Smooth muscle cell (in vitro differentiated cells): ENCODE measurements around the gene DCDC2. TPM values are rescaled to one million over a fixed set of nuclear protein-coding genes. Genes with fewer than 3 reads are reported as not detected.

Experiments used
- DNase-seq: peaks from one replicate; lab custom pipeline; 2025; ENCODE audit not compliant: unreplicated experiment; lab: John Stamatoyannopoulos, UW
- H2AFZ ChIP-seq: fragments of 200-600 bp; sonication (generic); 2 replicates; pipeline ENCODE4 v1.6.0; 2016; ENCODE audit warnings: antibody characterized with exemption, low read depth, mild to moderate bottlenecking
- H3F3A ChIP-seq: fragments of 200-600 bp; sonication (generic); 2 replicates; pipeline ENCODE4 v1.6.0; 2017; ENCODE audit warnings: antibody characterized with exemption, low read depth
- H3K27ac ChIP-seq: fragments of 200-600 bp; sonication (generic); 2 replicates; pipeline ENCODE4 v1.5.1; 2016; ENCODE audit warnings: low read depth, mild to moderate bottlenecking
- H3K27me3 ChIP-seq: fragments of 200-600 bp; sonication (generic); 2 replicates; pipeline ENCODE4 v1.6.1; 2016; ENCODE audit warnings: low read depth, mild to moderate bottlenecking
- H3K36me3 ChIP-seq: fragments of 200-600 bp; sonication (generic); 2 replicates; pipeline ENCODE4 v1.5.1; 2016; ENCODE audit warnings: low read depth
- H3K4me1 ChIP-seq: fragments of 200-600 bp; sonication (generic); 2 replicates; pipeline ENCODE4 v1.5.1; 2016; ENCODE audit warnings: low read depth
- H3K4me2 ChIP-seq: fragments of 200-600 bp; sonication (generic); 2 replicates; pipeline ENCODE4 v1.6.0; 2016; ENCODE audit warnings: mild to moderate bottlenecking
- H3K4me3 ChIP-seq: fragments of 200-600 bp; sonication (generic); 2 replicates; pipeline ENCODE4 v1.5.1; 2016; ENCODE audit warnings: mild to moderate bottlenecking
- H3K79me2 ChIP-seq: fragments of 200-600 bp; sonication (generic); 2 replicates; pipeline ENCODE4 v1.6.0; 2016; ENCODE audit warnings: low read depth, mild to moderate bottlenecking
- H3K9ac ChIP-seq: fragments of 200-600 bp; sonication (generic); 2 replicates; pipeline ENCODE4 v1.6.0; 2016; ENCODE audit warnings: low read depth
- H3K9me3 ChIP-seq: fragments of 200-600 bp; sonication (generic); replicated peaks from 2 replicates; pipeline ENCODE4 v1.5.1; 2016; ENCODE audit warnings: low read depth
- H4K20me1 ChIP-seq: fragments of 200-600 bp; sonication (generic); 2 replicates; pipeline ENCODE4 v1.6.0; 2016; ENCODE audit warnings: low read depth
- WGBS: methylation state at CpG from one replicate; pipeline ENCODE4 v1.1.7; 2016; ENCODE audit warnings: low lambda C conversion rate; 5-methylcytosine and 5-hydroxymethylcytosine counted together
- polyA plus RNA-seq: library from polyadenylated mRNA; unstranded; fragments of >200 nt; fragmentation: Nextera tagmentation; extraction: Ambion mirVana; gene quantifications from 2 replicates; pipeline ENCODE4 v1.2.1, GENCODE V29; 2016
- total RNA-seq: library from RNA; depleted of rRNA; stranded (reverse); fragments of >200 nt; gene quantifications from 2 replicates; pipeline ENCODE4 v1.2.3, GENCODE V29; 2014
- TF ChIP-seq, protein P1 (sequence below): fragments of 200-600 bp; sonication (generic); IDR thresholded peaks from 2 replicates; pipeline ENCODE4 v1.5.1; 2017; ENCODE audit warnings: borderline replicate concordance, mild to moderate bottlenecking, antibody characterized with exemption; ENCODE audit not compliant: insufficient read depth, poor library complexity, severe bottlenecking

Gene DCDC2
- total and polyA plus RNA-seq, 2 experiments from 2014 or later = not detected

- H3F3A ChIP-seq = no peaks in the 10 kb centered on the region
- H3K4me3 ChIP-seq = no peak overlapping the region
- no peaks in the 10 kb centered on the region for H3K79me2 ChIP-seq
- H3K4me1 ChIP-seq = no peaks in the 10 kb centered on the region
- TF ChIP-seq, protein P1, sequence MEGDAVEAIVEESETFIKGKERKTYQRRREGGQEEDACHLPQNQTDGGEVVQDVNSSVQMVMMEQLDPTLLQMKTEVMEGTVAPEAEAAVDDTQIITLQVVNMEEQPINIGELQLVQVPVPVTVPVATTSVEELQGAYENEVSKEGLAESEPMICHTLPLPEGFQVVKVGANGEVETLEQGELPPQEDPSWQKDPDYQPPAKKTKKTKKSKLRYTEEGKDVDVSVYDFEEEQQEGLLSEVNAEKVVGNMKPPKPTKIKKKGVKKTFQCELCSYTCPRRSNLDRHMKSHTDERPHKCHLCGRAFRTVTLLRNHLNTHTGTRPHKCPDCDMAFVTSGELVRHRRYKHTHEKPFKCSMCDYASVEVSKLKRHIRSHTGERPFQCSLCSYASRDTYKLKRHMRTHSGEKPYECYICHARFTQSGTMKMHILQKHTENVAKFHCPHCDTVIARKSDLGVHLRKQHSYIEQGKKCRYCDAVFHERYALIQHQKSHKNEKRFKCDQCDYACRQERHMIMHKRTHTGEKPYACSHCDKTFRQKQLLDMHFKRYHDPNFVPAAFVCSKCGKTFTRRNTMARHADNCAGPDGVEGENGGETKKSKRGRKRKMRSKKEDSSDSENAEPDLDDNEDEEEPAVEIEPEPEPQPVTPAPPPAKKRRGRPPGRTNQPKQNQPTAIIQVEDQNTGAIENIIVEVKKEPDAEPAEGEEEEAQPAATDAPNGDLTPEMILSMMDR = no peak
- no peak for DNase-seq
- H3K27me3 ChIP-seq = peaks cover 19% of the 10 kb centered on the region
- no peak overlapping the region for H3K9ac ChIP-seq
- H3K4me2 ChIP-seq = no peak overlapping the region
- H4K20me1 ChIP-seq = no peaks in the 10 kb centered on the region
- 84% methylated on average over 4 of the region's 4 CpGs for WGBS
- H3K9me3 ChIP-seq = no peaks in the 10 kb centered on the region
- peak overlapping the region; percentile 10 for H2AFZ ChIP-seq
- H3K27ac ChIP-seq = no peak overlapping the region
- H3K36me3 ChIP-seq = no peaks in the 10 kb centered on the region
These were observed 2.5 kb downstream of the DCDC2 start for GRCh38 chr6:24355393-24355792.

- Histone ChIP-seq H3K9ac (no peak overlapping the region), H3F3A (no peaks in the 10 kb centered on the region), H3K9me3 (no peaks in the 10 kb centered on the region), H3K27me3 (peaks cover 35% of the 10 kb centered on the region), H3K4me3 (no peak overlapping the region), H3K27ac (no peak overlapping the region), H2AFZ (no peak overlapping the region), H3K4me2 (no peak overlapping the region), H3K79me2 (no peaks in the 10 kb centered on the region), H3K36me3 (no peaks in the 10 kb centered on the region), H3K4me1 (no peaks in the 10 kb centered on the region), H4K20me1 (no peaks in the 10 kb centered on the region)
- DNase-seq = no peak
- 82% methylated on average over 1 of the region's 1 CpG for WGBS
- TF ChIP-seq, protein P1 = no peak
These were observed 4.0 kb downstream of the DCDC2 start for GRCh38 chr6:24353861-24354260.

- Histone ChIP-seq H3K4me2 (no peak overlapping the region), H3K9ac (no peak overlapping the region), H3K9me3 (no peaks in the 10 kb centered on the region), H3K27me3 (peaks cover 46% of the 10 kb centered on the region), H3K4me1 (no peaks in the 10 kb centered on the region), H3F3A (no peaks in the 10 kb centered on the region), H2AFZ (no peak overlapping the region), H3K79me2 (no peaks in the 10 kb centered on the region), H3K4me3 (no peak overlapping the region), H4K20me1 (no peaks in the 10 kb centered on the region), H3K36me3 (no peaks in the 10 kb centered on the region), H3K27ac (no peak overlapping the region)
- no peak for DNase-seq
- WGBS = 97% methylated on average over 1 of the region's 1 CpG
- TF ChIP-seq, protein P1 = no peak
These were observed 5.4 kb downstream of the DCDC2 start for GRCh38 chr6:24352434-24352833.

- Histone ChIP-seq H3K4me2 (no peak overlapping the region), H3K79me2 (no peaks in the 10 kb centered on the region), H3K9ac (no peak overlapping the region), H3K36me3 (no peaks in the 10 kb centered on the region), H3K27me3 (peaks cover 31% of the 10 kb centered on the region), H3F3A (no peaks in the 10 kb centered on the region), H3K4me1 (no peaks in the 10 kb centered on the region), H3K9me3 (no peaks in the 10 kb centered on the region), H4K20me1 (no peaks in the 10 kb centered on the region), H2AFZ (no peak overlapping the region), H3K27ac (no peak overlapping the region), H3K4me3 (no peak overlapping the region)
- TF ChIP-seq, protein P1 = no peak
- WGBS = 88% methylated on average over 3 of the region's 3 CpGs
- DNase-seq = no peak
These were observed 12.9 kb downstream of the DCDC2 start for GRCh38 chr6:24344976-24345375.
